Activated CD4-positive, alpha-beta T cell treated with anti-CD3 and anti-CD28 coated beads, Interleukin-2, amount 10 ng/mL, durations not matched to agents 7 days and 5 days (primary cell): ENCODE results near the gene DHRS4. TPM values are rescaled to one million over a fixed set of nuclear protein-coding genes. Genes with fewer than 3 reads are reported as not detected.
"Not testable (repeated sequence)": the region's sequence is repeated elsewhere in the genome, so short reads cannot be mapped to it uniquely, and the experiment has no call there.

Experiments used
- CTCF ChIA-PET: fragments of 350-600 bp; sonication (Branson Sonifier 250); formaldehyde crosslinking; loops from one replicate; lab custom pipeline; 2021; ENCODE audit warnings: antibody characterized with exemption; lab: Charles Lee
- POLR2A ChIA-PET: fragments of 350-600 bp; sonication (Branson Sonifier 250); formaldehyde crosslinking; loops from one replicate; lab custom pipeline; 2021; ENCODE audit warnings: antibody characterized with exemption; lab: Charles Lee
- DNase-seq: peaks from one replicate; pipeline ENCODE4 v3.0.0-alpha.2; 2020
- H3K27ac Mint-ChIP-seq: one replicate; pipeline ENCODE4 v1.8.0; 2021; ENCODE audit warnings: mild to moderate bottlenecking, moderate library complexity, mixed read lengths
- H3K27me3 Mint-ChIP-seq: one replicate; pipeline ENCODE4 v1.8.0; 2021; ENCODE audit warnings: mixed read lengths
- H3K36me3 Mint-ChIP-seq: one replicate; pipeline ENCODE4 v1.8.0; 2021; ENCODE audit warnings: low read depth, mixed read lengths
- H3K4me1 Mint-ChIP-seq: one replicate; pipeline ENCODE4 v1.8.0; 2021; ENCODE audit warnings: mixed read lengths
- H3K4me3 Mint-ChIP-seq: one replicate; pipeline ENCODE4 v1.8.0; 2021; ENCODE audit warnings: mild to moderate bottlenecking, moderate library complexity, mixed read lengths
- H3K9me3 Mint-ChIP-seq: one replicate; pipeline ENCODE4 v1.8.0; 2021; ENCODE audit warnings: mixed read lengths
- total RNA-seq, 2 experiments: library from RNA; stranded (reverse); gene quantifications; one replicate each; pipeline ENCODE4 v1.2.3, GENCODE V29; 2021

The DHRS4 gene
- total RNA-seq, 2 experiments from 2014 or later, result 28.8 to 31.3 TPM

- CTCF ChIA-PET, H3K27ac Mint-ChIP-seq, POLR2A ChIA-PET, DNase-seq, H3K4me3 Mint-ChIP-seq, H3K4me1 Mint-ChIP-seq, H3K27me3 Mint-ChIP-seq, H3K36me3 Mint-ChIP-seq, H3K9me3 Mint-ChIP-seq: not testable (repeated sequence)
These were observed 43.3 kb downstream of the DHRS4 start for GRCh38 chr14:23996825-23997224.

- H3K27me3 Mint-ChIP-seq, DNase-seq, H3K4me3 Mint-ChIP-seq, POLR2A ChIA-PET, H3K4me1 Mint-ChIP-seq, CTCF ChIA-PET, H3K27ac Mint-ChIP-seq, H3K36me3 Mint-ChIP-seq, H3K9me3 Mint-ChIP-seq: not testable (repeated sequence)
These were observed 46.1 kb downstream of the DHRS4 start for GRCh38 chr14:23999640-24000039.

- H3K27me3 Mint-ChIP-seq, H3K4me1 Mint-ChIP-seq, POLR2A ChIA-PET, H3K36me3 Mint-ChIP-seq, DNase-seq, H3K9me3 Mint-ChIP-seq, H3K27ac Mint-ChIP-seq, H3K4me3 Mint-ChIP-seq, CTCF ChIA-PET: not testable (repeated sequence)
These were observed 47.5 kb downstream of the DHRS4 start for GRCh38 chr14:24001078-24001477.

GRCh38 chr14:24001679-24002078, 48.1 kb downstream of the DHRS4 start:
- DNase-seq, H3K36me3 Mint-ChIP-seq, H3K4me3 Mint-ChIP-seq, CTCF ChIA-PET, POLR2A ChIA-PET, H3K9me3 Mint-ChIP-seq, H3K27me3 Mint-ChIP-seq, H3K27ac Mint-ChIP-seq, H3K4me1 Mint-ChIP-seq: not testable (repeated sequence)

GRCh38 chr14:24006471-24006816, 52.9 kb downstream of the DHRS4 start:
- H3K27me3 Mint-ChIP-seq, H3K36me3 Mint-ChIP-seq, DNase-seq, H3K9me3 Mint-ChIP-seq: not testable (repeated sequence)
- ChIA-PET POLR2A (interaction anchor here (0.6 kb wide), 1 partner anchor 614 kb away, joined by 3 read pairs; no protein-coding TSS in a partner anchor), CTCF (interaction anchor here (1.6 kb wide), 1 partner anchor 155 kb away, joined by 3 read pairs; the partner anchor contains the start of gene IRF9)
- peak overlapping the region; percentile 69 for H3K27ac Mint-ChIP-seq
- peak overlapping the region; percentile 49 for H3K4me3 Mint-ChIP-seq
- peaks cover 36% of the 10 kb centered on the region for H3K4me1 Mint-ChIP-seq

- not testable (repeated sequence) for H3K9me3 Mint-ChIP-seq
- CTCF ChIA-PET, result interaction anchor here (1.6 kb wide), 1 partner anchor 154 kb away, joined by 3 read pairs; the partner anchor contains the start of gene IRF9
- H3K27ac Mint-ChIP-seq, result peak overlapping the region; percentile 88
These were observed 53.5 kb downstream of the DHRS4 start for GRCh38 chr14:24006817-24007652.

GRCh38 chr14:24011051-24011450, 57.5 kb downstream of the DHRS4 start:
- peaks cover 36% of the 10 kb centered on the region for H3K4me1 Mint-ChIP-seq
- H3K27me3 Mint-ChIP-seq, result no peaks in the 10 kb centered on the region
- no peak for DNase-seq
- POLR2A ChIA-PET, result interaction anchor here (1.0 kb wide), 1 partner anchor 80 kb away, joined by 3 read pairs; no protein-coding TSS in a partner anchor
- CTCF ChIA-PET, result no interaction called here
- no peaks in the 10 kb centered on the region for H3K9me3 Mint-ChIP-seq
- H3K36me3 Mint-ChIP-seq, result peaks cover 13% of the 10 kb centered on the region
- H3K4me3 Mint-ChIP-seq, result no peak overlapping the region
- peak overlapping the region; percentile 73 for H3K27ac Mint-ChIP-seq

More at GRCh38 chr14:24006817-24007652, 53.5 kb downstream of the DHRS4 start:
- Mint-ChIP-seq H3K4me3 (peak overlapping the region; percentile 73), H3K4me1 (peaks cover 39% of the 10 kb centered on the region)
- H3K36me3 Mint-ChIP-seq, H3K27me3 Mint-ChIP-seq: not testable (repeated sequence)
- DNase-seq, result peak; percentile 62
- POLR2A ChIA-PET, result interaction anchor here (0.6 kb wide), 1 partner anchor 614 kb away, joined by 3 read pairs; no protein-coding TSS in a partner anchor

- CTCF ChIA-PET, result not testable (repeated sequence)
These were observed 59.2 kb downstream of the DHRS4 start for GRCh38 chr14:24012726-24013273.

GRCh38 chr14:24013654-24014514, 60.3 kb downstream of the DHRS4 start:
- peak; percentile 73 for DNase-seq
- Mint-ChIP-seq H3K4me1 (peaks cover 25% of the 10 kb centered on the region), H3K9me3 (peaks cover 1% of the 10 kb centered on the region), H3K36me3 (peaks cover 13% of the 10 kb centered on the region), H3K27me3 (peaks cover 22% of the 10 kb centered on the region), H3K4me3 (no peak overlapping the region), H3K27ac (no peak overlapping the region)
- ChIA-PET CTCF (no interaction called here), POLR2A (no interaction called here)

More at GRCh38 chr14:24012726-24013273, 59.2 kb downstream of the DHRS4 start:
- peaks cover 13% of the 10 kb centered on the region for H3K36me3 Mint-ChIP-seq
- H3K9me3 Mint-ChIP-seq, H3K4me3 Mint-ChIP-seq, DNase-seq, POLR2A ChIA-PET, H3K27ac Mint-ChIP-seq: not testable (repeated sequence)
- peaks cover 14% of the 10 kb centered on the region for H3K27me3 Mint-ChIP-seq
- peaks cover 36% of the 10 kb centered on the region for H3K4me1 Mint-ChIP-seq

- CTCF ChIA-PET, result interaction anchor here (1.4 kb wide), 1 partner anchor 99 kb away, joined by 3 read pairs; the partner anchor contains the start of genes DCAF11 and NRL
- H3K36me3 Mint-ChIP-seq, H3K27ac Mint-ChIP-seq, H3K9me3 Mint-ChIP-seq, H3K4me3 Mint-ChIP-seq, H3K4me1 Mint-ChIP-seq, DNase-seq, POLR2A ChIA-PET: not testable (repeated sequence)
- peaks cover 25% of the 10 kb centered on the region for H3K27me3 Mint-ChIP-seq
These were observed 62.2 kb downstream of the DHRS4 start for GRCh38 chr14:24015745-24016144.
